Stomach (tissue), 9 donors: ENCODE results near the gene HGS. TPM values are rescaled to one million over a fixed set of nuclear protein-coding genes. Genes with fewer than 3 reads are reported as not detected.
"Not testable (repeated sequence)": the region's sequence is repeated elsewhere in the genome, so short reads cannot be mapped to it uniquely, and the experiment has no call there.

Source experiments
- DNase-seq, 2 donors: peaks; one replicate each; pipeline versions ENCODE4 v3.0.0 to v3.0.0-alpha.2; 2013 to 2019
- H3K27ac ChIP-seq, 5 donors: fragments of 200-600 bp in 4 of 5; sonication (generic) in 4 of 5; one replicate each; pipeline ENCODE4 v1.5.1; 2013 to 2019; ENCODE audit warnings: mild to moderate bottlenecking in 1 of 5, moderate library complexity in 1 of 5
- H3K27me3 ChIP-seq, 3 donors: fragments of 200-600 bp; sonication (generic); one replicate each; pipeline ENCODE4 v1.5.1; 2017 to 2019; ENCODE audit warnings: mixed run types in 1 of 3
- H3K36me3 ChIP-seq, 4 donors: fragments of 200-600 bp; sonication (generic); 1 replicate in 3 of 4; 2 replicates in 1 of 4; pipeline ENCODE4 v1.5.1; 2016 to 2019
- H3K4me1 ChIP-seq, 4 donors: fragments of 200-600 bp; sonication (generic); one replicate each; pipeline ENCODE4 v1.5.1; 2016 to 2019
- H3K4me3 ChIP-seq, 4 donors: fragments of 200-600 bp; sonication (generic) in 3 of 4; one replicate each; pipeline ENCODE4 v1.5.1; 2016 to 2019; ENCODE audit warnings: mild to moderate bottlenecking in 1 of 4
- H3K9me3 ChIP-seq, 4 donors: fragments of 200-600 bp; sonication (generic); one replicate each; pipeline ENCODE4 v1.5.1; 2016 to 2019
- CTCF ChIP-seq, 7 experiments: fragments of 450-650 bp in 4 of 7; fragments of 200-600 bp in 3 of 7; sonication (generic) in 3 of 7; IDR thresholded peaks; one replicate each; pipeline ENCODE4 v1.5.1; 2016 to 2019; ENCODE audit warnings: antibody characterized with exemption in 7 of 7, control low read depth in 2 of 7, mild to moderate bottlenecking in 1 of 7
- EP300 ChIP-seq: sonication (generic); formaldehyde crosslinking; IDR thresholded peaks from one replicate; pipeline ENCODE4 v1.6.1; 2017; ENCODE audit warnings: antibody characterized with exemption
- POLR2A ChIP-seq, 4 donors: fragments of 450-650 bp; IDR thresholded peaks; one replicate each; pipeline ENCODE4 v1.6.1; 2016; ENCODE audit warnings: antibody characterized with exemption in 4 of 4, control low read depth in 2 of 4, mild to moderate bottlenecking in 1 of 4, moderate library complexity in 1 of 4
- POLR2AphosphoS5 ChIP-seq, 3 donors: sonication (generic); formaldehyde crosslinking; IDR thresholded peaks; one replicate each; pipeline ENCODE4 v1.6.1; 2016; ENCODE audit warnings: antibody characterized with exemption in 3 of 3
- WGBS, 5 donors: extraction: QIAGEN DNeasy Blood & Tissue Kit in 3 of 5; methylation state at CpG; one replicate each; pipeline versions ENCODE4 v1.1.5 to v1.1.7; 2013 to 2018; 5-methylcytosine and 5-hydroxymethylcytosine counted together
- intact Hi-C: fragments of 100-400 bp; cut with DNase I; formaldehyde crosslinking; loops from one replicate; pipeline ENCODE4 v1.15.1; 2023; ENCODE audit warnings: low total_unique reads
- polyA plus RNA-seq, 3 donors: library from polyadenylated mRNA; stranded (reverse); fragments of 200-250 nt; gene quantifications; one replicate each; pipeline ENCODE4 v1.2.3, GENCODE V29; 2013
- total RNA-seq, 5 donors: library from RNA; depleted of rRNA; stranded (reverse); fragments of >200 nt; gene quantifications; one replicate each; pipeline versions ENCODE4 v1.1.0 to v1.2.3, GENCODE V29; 2014 to 2016
- donor health status: healthy with polysubstance abuse.
- donor health status: Bipolar disorder and iron deficiency.
- donor health status: healthy.

The HGS gene
- total and polyA plus RNA-seq, 8 donors, result 52.0 to 275 (median 129) TPM

DNA sequence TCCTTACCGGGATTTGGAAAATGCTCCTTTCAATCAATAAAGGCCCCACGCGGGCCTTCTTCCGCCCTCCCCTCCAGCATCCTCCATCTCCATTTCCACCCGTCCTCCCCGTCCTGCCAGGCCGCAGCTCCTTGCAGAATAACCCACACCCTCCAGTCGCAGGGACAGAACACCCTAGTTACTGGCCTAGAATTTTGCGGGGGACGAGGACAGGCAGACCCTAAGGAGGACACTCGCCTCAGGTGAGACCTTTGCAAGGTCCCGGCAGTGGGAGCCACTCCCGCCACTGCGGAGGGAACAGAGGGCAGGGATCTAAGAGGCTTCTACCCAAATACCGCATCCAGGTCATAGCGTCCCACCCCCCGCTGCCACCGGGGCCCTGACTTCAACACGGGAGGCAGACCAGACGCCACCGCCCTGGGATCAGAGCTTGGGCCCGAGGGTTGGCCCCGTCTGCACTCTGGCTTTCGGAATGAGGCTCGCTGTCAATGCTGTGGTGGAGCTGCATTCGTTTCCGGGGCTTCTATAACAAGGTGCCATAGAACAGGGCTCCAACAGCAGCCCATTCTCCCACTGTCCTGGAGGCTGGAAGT, 55.1 kb downstream of the HGS start:
- no peak for DNase-seq
- Histone ChIP-seq H3K27ac (no peak overlapping the region), H3K9me3 (no peaks in the 10 kb centered on the region), H3K4me1 (peaks cover 18 to 37% (median 24%) of the 10 kb centered on the region in 4 donors), H3K36me3 (no peaks in the 10 kb centered on the region), H3K27me3 (peaks cover 0 to 45% (median 8%) of the 10 kb centered on the region in 3 donors), H3K4me3 (no peak overlapping the region)
- TF ChIP-seq POLR2A (IDR thresholded peaks at IDR 0.05), result no peak
- TF ChIP-seq CTCF (IDR thresholded peaks at IDR 0.05), result no peak
- no peak for TF ChIP-seq POLR2AphosphoS5 (IDR thresholded peaks at IDR 0.05)
- TF ChIP-seq EP300, result no peak
- 86 to 92% (median 88%) methylated on average over 25 to 27 of the region's 27 CpGs for WGBS, 5 donors
- intact Hi-C loops, result no loop called here

DNA sequence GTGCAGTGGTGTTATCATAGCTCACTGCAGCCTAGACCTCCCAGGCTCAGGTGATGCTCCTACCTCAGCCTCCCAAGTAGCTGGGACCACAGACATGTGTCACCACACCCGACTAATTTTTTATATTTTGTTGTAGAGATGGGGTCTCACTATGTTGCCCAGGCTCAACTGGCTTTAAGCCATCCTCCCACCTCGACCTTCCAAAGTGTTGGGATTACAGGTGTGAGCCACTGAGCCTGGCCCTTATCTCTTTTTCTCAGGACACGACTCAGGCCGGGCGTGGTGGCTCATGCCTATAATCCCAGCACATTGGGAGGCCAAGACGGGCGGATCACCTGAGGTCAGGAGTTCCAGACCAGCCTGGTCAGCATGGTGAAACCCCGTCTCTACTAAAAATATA, 55.8 kb downstream of the HGS start:
- 70 to 85% (median 80%) methylated on average over 8 of the region's 8 CpGs for WGBS, 5 donors
- H3K36me3 ChIP-seq, DNase-seq, H3K27ac ChIP-seq, H3K9me3 ChIP-seq, H3K4me3 ChIP-seq, intact Hi-C loops: not testable (repeated sequence)
- Histone ChIP-seq H3K4me1 (peaks cover 11 to 30% (median 18%) of the 10 kb centered on the region in 4 donors), H3K27me3 (peaks cover 0 to 45% (median 8%) of the 10 kb centered on the region in 3 donors)

GRCh38 chr17:81740395-81740961, 56.7 kb downstream of the HGS start:
- TF ChIP-seq POLR2AphosphoS5 (IDR thresholded peaks at IDR 0.05), result no peak
- no peak for TF ChIP-seq EP300
- Histone ChIP-seq H3K9me3 (no peaks in the 10 kb centered on the region), H3K27me3 (peaks cover 0 to 37% (median 8%) of the 10 kb centered on the region in 3 donors), H3K36me3 (no peaks in the 10 kb centered on the region), H3K27ac (no peak overlapping the region), H3K4me3 (no peak overlapping the region), H3K4me1 (peaks cover 7 to 21% (median 11%) of the 10 kb centered on the region in 4 donors)
- no peak for DNase-seq
- intact Hi-C loops, result no loop called here
- 34 to 47% (median 45%) methylated on average over 14 to 28 of the region's 28 CpGs for WGBS, 5 donors

DNA sequence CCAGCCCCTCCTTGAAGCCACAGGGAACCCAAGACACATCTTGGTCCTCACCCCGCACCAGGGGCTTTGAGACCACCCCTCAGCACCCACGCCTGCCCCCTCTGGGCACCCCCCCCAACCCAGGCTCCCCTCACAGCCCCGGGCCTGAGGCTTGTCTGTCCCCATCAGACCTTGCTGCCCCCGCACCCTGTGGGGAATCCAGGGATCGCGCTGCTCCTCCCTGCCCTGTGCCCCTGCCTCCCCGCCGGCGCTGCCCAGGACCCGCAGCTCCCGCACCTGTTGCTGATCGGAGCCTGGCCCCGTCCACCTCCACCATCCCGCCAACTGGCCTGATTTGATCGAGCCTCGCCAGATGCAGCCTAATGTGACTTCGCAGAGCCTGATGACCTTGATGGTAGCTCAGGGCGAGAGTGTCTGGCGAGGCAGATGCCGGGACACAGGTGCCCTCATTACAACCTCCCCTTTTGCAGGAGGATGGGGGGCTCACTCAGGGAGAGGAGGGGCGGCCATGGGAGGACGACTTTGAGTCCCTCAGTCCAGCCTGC, 57.3 kb downstream of the HGS start:
- no peak for DNase-seq
- Histone ChIP-seq H3K9me3 (no peaks in the 10 kb centered on the region), H3K36me3 (no peaks in the 10 kb centered on the region), H3K27me3 (peaks cover 0 to 37% (median 8%) of the 10 kb centered on the region in 3 donors), H3K4me3 (no peak overlapping the region), H3K4me1 (peaks cover 1 to 15% (median 5%) of the 10 kb centered on the region in 4 donors), H3K27ac (no peak overlapping the region)
- TF ChIP-seq POLR2AphosphoS5 (IDR thresholded peaks at IDR 0.05) (no peak), CTCF (IDR thresholded peaks at IDR 0.05) (no peak), POLR2A (IDR thresholded peaks at IDR 0.05) (no peak), EP300 (no peak)
- intact Hi-C loops, result no loop called here
- 37 to 53% (median 49%) methylated on average over 13 to 22 of the region's 22 CpGs for WGBS, 5 donors

- intact Hi-C loops, result no loop called here
- Histone ChIP-seq H3K4me3 (no peak overlapping the region), H3K27me3 (peaks cover 0 to 35% (median 8%) of the 10 kb centered on the region in 3 donors), H3K4me1 (peaks cover 0 to 11% (median under 1%) of the 10 kb centered on the region in 4 donors), H3K9me3 (no peaks in the 10 kb centered on the region), H3K27ac (no peak overlapping the region), H3K36me3 (no peaks in the 10 kb centered on the region)
- DNase-seq, result no peak
- TF ChIP-seq CTCF (IDR thresholded peaks at IDR 0.05) (no peak), POLR2A (IDR thresholded peaks at IDR 0.05) (no peak), EP300 (no peak), POLR2AphosphoS5 (IDR thresholded peaks at IDR 0.05) (no peak)
- WGBS, 5 donors, result 35 to 60% (median 45%) methylated on average over 17 to 26 of the region's 26 CpGs
Measured at GRCh38 chr17:81741594-81742452, 58.0 kb downstream of the HGS start.
